ENCODE data around the gene LCK. TPM values are rescaled to one million over a fixed set of nuclear protein-coding genes. Genes with fewer than 3 reads are reported as not detected.

The LCK gene
- total and polyA plus RNA-seq, 2 donors (not counting 3 experiments of a cell fraction or from before 2014, with no cell fraction given), result 0.06 TPM; not detected in 1

- Histone ChIP-seq H3K27ac (ENCODE audit: insufficient read depth, low read depth, low read length) (peak overlapping the region; percentile 77), H3K27me3 (ENCODE audit: control insufficient read depth in 2 of 2, insufficient read depth in 2 of 2, low read length in 2 of 2) (no peaks in the 10 kb centered on the region), H3K79me2 (ENCODE audit: control insufficient read depth, insufficient read depth, low read length) (no peaks in the 10 kb centered on the region), H3K4me3 (replicated peaks in 1 of 3; ENCODE audit: insufficient read depth in 1 of 3, low read depth in 1 of 3, low read length in 3 of 3) (no peak overlapping the region), H3K4me2 (ENCODE audit: insufficient read depth, low read length) (peak overlapping the region; percentile 6), H3K9me3 (replicated peaks; ENCODE audit: control insufficient read depth, insufficient read depth, low read length) (no peaks in the 10 kb centered on the region), H3K9me1 (replicated peaks; ENCODE audit: control insufficient read depth, extremely low read depth, insufficient read depth, low read length) (no peaks in the 10 kb centered on the region), H3K36me3 (ENCODE audit: control insufficient read depth in 2 of 2, extremely low read depth in 1 of 2, insufficient read depth in 2 of 2, low read length in 2 of 2) (no peaks in the 10 kb centered on the region), H4K20me1 (replicated peaks; ENCODE audit: control insufficient read depth, extremely low read depth, insufficient read depth, low read length) (no peaks in the 10 kb centered on the region), H3K4me1 (ENCODE audit: control insufficient read depth, extremely low read depth, insufficient read depth, low read length) (peaks cover 47% of the 10 kb centered on the region), H3K9ac (replicated peaks; ENCODE audit: extremely low read depth, insufficient read depth, low read length) (peak overlapping the region; percentile 49), H2AFZ (ENCODE audit: low read depth, low read length) (peak overlapping the region; percentile 9)
- BruUV-seq (replicated peaks), result no TSS peak
- ChIA-PET CTCF (interaction anchor here (0.7 to 6.3 kb wide), 11 partner anchors 10 to 86 kb away, joined by 3 to 73 read pairs (median 12); partner anchors contain the start of genes HDAC1 and MARCKSL1), POLR2A (interaction anchor here (0.6 to 2.0 kb wide), 5 partner anchors 9 to 86 kb away, joined by 5 to 18 read pairs (median 9); partner anchors contain the start of gene MARCKSL1)
- DNase-seq (ENCODE audit: low read depth, low spot score) (peak; percentile 88), FAIRE-seq (peak; percentile 98)
- TF ChIP-seq GATA2 (IDR thresholded peaks at IDR 0.05; ENCODE audit: insufficient read depth, insufficient read length, low read depth, low read length) (peak; percentile 41), POLR2AphosphoS5 (IDR thresholded peaks at IDR 0.05; ENCODE audit: insufficient read depth, low read depth, low read length) (peak; percentile 81), POLR2A (IDR thresholded peaks at IDR 0.05; ENCODE audit: low read depth, low read length) (peak; percentile 61), EZH2 (IDR thresholded peaks at IDR 0.05; ENCODE audit: borderline replicate concordance, low read depth, low read length, severe bottlenecking) (no peak), MAX (IDR thresholded peaks at IDR 0.05; ENCODE audit: insufficient read depth, insufficient read length) (peak; percentile 64), MYC (IDR thresholded peaks at IDR 0.05; ENCODE audit: low read depth, low read length) (peak; percentile 50), CTCF (IDR thresholded peaks at IDR 0.05; ENCODE audit: extremely low read depth in 1 of 2, insufficient read depth in 1 of 2, low read depth in 1 of 2, low read length in 2 of 2) (no peak), JUN (IDR thresholded peaks at IDR 0.05; ENCODE audit: borderline replicate concordance, insufficient read depth, insufficient read length, low read depth) (peak; percentile 49), FOS (IDR thresholded peaks at IDR 0.05; ENCODE audit: borderline replicate concordance, insufficient read depth, low read length) (peak; percentile 81)
- intact Hi-C loops (cut with micrococcal nuclease), result loop anchor here (1.0 to 2.0 kb wide), 4 partner anchors 9 to 85 kb away; partner anchors contain the start of gene HDAC1
- dilution Hi-C loops (cut with MboI; ENCODE audit: extremely low pct_ligation_motif_present, low sequenced_read_pairs), result no loop called here
These were observed 1.1 kb upstream of the LCK start for GRCh38 chr1:32249831-32250525.
